NCI-H2227 treated with DMSO at 0.1 percent for 48 hours (cell line): ENCODE data around the gene BHLHA15.

ENCODE experiments used
- DNase-seq: peaks from one replicate; lab custom pipeline; 2025; lab: John Stamatoyannopoulos, UW

BHLHA15 gene

GRCh38 chr7:98187138-98187502 lies 24.1 kb upstream of the BHLHA15 start:
- no peak for DNase-seq

- no peak for DNase-seq
Measured at GRCh38 chr7:98189559-98189958, 21.7 kb upstream of the BHLHA15 start.

- no peak for DNase-seq
Measured at GRCh38 chr7:98191668-98192431, 19.4 kb upstream of the BHLHA15 start.

- no peak for DNase-seq
Measured at GRCh38 chr7:98192781-98193457, 18.3 kb upstream of the BHLHA15 start.

- DNase-seq = no peak
Measured at GRCh38 chr7:98193474-98194180, 17.6 kb upstream of the BHLHA15 start.

- DNase-seq = no peak
Measured at GRCh38 chr7:98194186-98194585, 17.1 kb upstream of the BHLHA15 start.

- no peak for DNase-seq
Measured at GRCh38 chr7:98194672-98195457, 16.4 kb upstream of the BHLHA15 start.

- no peak for DNase-seq
Measured at GRCh38 chr7:98196706-98197605, 14.3 kb upstream of the BHLHA15 start.

- no peak for DNase-seq
Measured at GRCh38 chr7:98199131-98199530, 12.1 kb upstream of the BHLHA15 start.

GRCh38 chr7:98200364-98200763 lies 10.9 kb upstream of the BHLHA15 start:
- no peak for DNase-seq

GRCh38 chr7:98202367-98203195 lies 8.7 kb upstream of the BHLHA15 start:
- DNase-seq = no peak

GRCh38 chr7:98203261-98203963 lies 7.8 kb upstream of the BHLHA15 start:
- no peak for DNase-seq

GRCh38 chr7:98203964-98204605 lies 7.2 kb upstream of the BHLHA15 start:
- no peak for DNase-seq

GRCh38 chr7:98204670-98205069 lies 6.6 kb upstream of the BHLHA15 start:
- DNase-seq = no peak

- no peak for DNase-seq
Measured at GRCh38 chr7:98205162-98205845, 5.9 kb upstream of the BHLHA15 start.

GRCh38 chr7:98206451-98207330 lies 4.5 kb upstream of the BHLHA15 start:
- no peak for DNase-seq

GRCh38 chr7:98209166-98209920 lies 1.9 kb upstream of the BHLHA15 start:
- DNase-seq = no peak
